Vagina (tissue), 2 donors: ENCODE measurements around the gene DLG2. TPM values are rescaled to one million over a fixed set of nuclear protein-coding genes. Genes with fewer than 3 reads are reported as not detected.

ENCODE experiments used
- DNase-seq, 2 donors: peaks; one replicate each; pipeline ENCODE4 v3.0.0-alpha.2; 2017; ENCODE audit errors: extremely low spot score in 2 of 2
- H3K27ac ChIP-seq: fragments of 200-600 bp; sonication (generic); one replicate; pipeline ENCODE4 v1.5.1; 2019
- H3K27me3 ChIP-seq: fragments of 200-600 bp; sonication (generic); one replicate; pipeline ENCODE4 v1.5.1; 2019
- H3K36me3 ChIP-seq, 2 donors: fragments of 200-600 bp; sonication (generic); one replicate each; pipeline ENCODE4 v1.5.1; 2017 to 2019
- H3K4me1 ChIP-seq: fragments of 200-600 bp; sonication (generic); one replicate; pipeline ENCODE4 v1.5.1; 2019
- H3K4me3 ChIP-seq, 2 donors: fragments of 200-600 bp; sonication (generic); 1 replicate in 1 of 2; 2 replicates in 1 of 2; pipeline ENCODE4 v1.5.1; 2016 to 2019
- H3K9me3 ChIP-seq: fragments of 200-600 bp; sonication (generic); one replicate; pipeline ENCODE4 v1.5.1; 2019
- CTCF ChIP-seq, 3 experiments: fragments of 450-650 bp in 2 of 3; fragments of 200-600 bp in 1 of 3; sonication (generic) in 1 of 3; IDR thresholded peaks; one replicate each; pipeline ENCODE4 v1.5.1; 2017 to 2019; ENCODE audit warnings: antibody characterized with exemption in 3 of 3, mild to moderate bottlenecking in 2 of 3, moderate library complexity in 2 of 3
- POLR2A ChIP-seq, 2 donors: fragments of 450-650 bp; IDR thresholded peaks; one replicate each; pipeline ENCODE4 v1.6.1; 2017; ENCODE audit warnings: antibody characterized with exemption in 2 of 2, mild to moderate bottlenecking in 2 of 2, moderate library complexity in 2 of 2
- POLR2AphosphoS5 ChIP-seq, 2 donors: sonication (generic); formaldehyde crosslinking; IDR thresholded peaks; one replicate each; pipeline ENCODE4 v1.9.0; 2017; ENCODE audit warnings: antibody characterized with exemption in 2 of 2, mild to moderate bottlenecking in 2 of 2, low read depth in 1 of 2; ENCODE audit not compliant: insufficient read depth in 1 of 2
- intact Hi-C: fragments of 100-400 bp; cut with DNase I; formaldehyde crosslinking; loops from one replicate; pipeline ENCODE4 v1.15.1; 2023
- total RNA-seq: library from RNA; depleted of rRNA; stranded (reverse); fragments of >200 nt; gene quantifications from one replicate; pipeline ENCODE4 v1.2.3, GENCODE V29; 2016

Gene DLG2
- total RNA-seq, 1 donor from 2014 or later, result 10.1 TPM

- H3K36me3 ChIP-seq, result no peaks in the 10 kb centered on the region
- no peak overlapping the region for H3K4me3 ChIP-seq
- no peaks in the 10 kb centered on the region for H3K27me3 ChIP-seq
- H3K4me1 ChIP-seq, result no peaks in the 10 kb centered on the region
- no peaks in the 10 kb centered on the region for H3K9me3 ChIP-seq
- no peak for DNase-seq
- TF ChIP-seq CTCF (IDR thresholded peaks at IDR 0.05) (no peak), POLR2A (IDR thresholded peaks at IDR 0.05) (no peak), POLR2AphosphoS5 (IDR thresholded peaks at IDR 0.05; ENCODE audit: insufficient read depth in 1 of 2, low read depth in 1 of 2) (no peak)
- H3K27ac ChIP-seq, result no peak overlapping the region
- intact Hi-C loops, result no loop called here
Measured at GRCh38 chr11:84687433-84687832, 939.7 kb downstream of the DLG2 start.

- Histone ChIP-seq H3K9me3 (no peaks in the 10 kb centered on the region), H3K4me3 (no peak overlapping the region), H3K27ac (no peak overlapping the region), H3K27me3 (no peaks in the 10 kb centered on the region), H3K4me1 (no peaks in the 10 kb centered on the region), H3K36me3 (no peaks in the 10 kb centered on the region)
- TF ChIP-seq POLR2AphosphoS5 (IDR thresholded peaks at IDR 0.05; ENCODE audit: insufficient read depth in 1 of 2, low read depth in 1 of 2), result no peak
- TF ChIP-seq POLR2A (IDR thresholded peaks at IDR 0.05), result no peak
- no peak for TF ChIP-seq CTCF (IDR thresholded peaks at IDR 0.05)
- intact Hi-C loops, result no loop called here
- no peak for DNase-seq
Measured at GRCh38 chr11:84686716-84687115, 940.4 kb downstream of the DLG2 start.

- intact Hi-C loops, result no loop called here
- Histone ChIP-seq H3K9me3 (no peaks in the 10 kb centered on the region), H3K27me3 (no peaks in the 10 kb centered on the region), H3K36me3 (no peaks in the 10 kb centered on the region), H3K4me1 (no peaks in the 10 kb centered on the region), H3K27ac (no peak overlapping the region), H3K4me3 (no peak overlapping the region)
- no peak for DNase-seq
- TF ChIP-seq CTCF (IDR thresholded peaks at IDR 0.05) (no peak), POLR2AphosphoS5 (IDR thresholded peaks at IDR 0.05; ENCODE audit: insufficient read depth in 1 of 2, low read depth in 1 of 2) (no peak), POLR2A (IDR thresholded peaks at IDR 0.05) (no peak)
Measured at GRCh38 chr11:84685976-84686375, 941.2 kb downstream of the DLG2 start.

- intact Hi-C loops, result no loop called here
Measured at GRCh38 chr11:84685149-84685548, 942.0 kb downstream of the DLG2 start.

GRCh38 chr11:84681456-84681855 is 945.7 kb downstream of the DLG2 start:
- H3K4me1 ChIP-seq, result no peaks in the 10 kb centered on the region
- DNase-seq, result no peak
- intact Hi-C loops, result no loop called here
- no peak overlapping the region for H3K4me3 ChIP-seq
- no peaks in the 10 kb centered on the region for H3K27me3 ChIP-seq
- no peak for TF ChIP-seq CTCF (IDR thresholded peaks at IDR 0.05)
- TF ChIP-seq POLR2AphosphoS5 (IDR thresholded peaks at IDR 0.05; ENCODE audit: insufficient read depth in 1 of 2, low read depth in 1 of 2), result no peak
- TF ChIP-seq POLR2A (IDR thresholded peaks at IDR 0.05), result no peak
- no peak overlapping the region for H3K27ac ChIP-seq
- H3K9me3 ChIP-seq, result no peaks in the 10 kb centered on the region
- no peaks in the 10 kb centered on the region for H3K36me3 ChIP-seq

More at GRCh38 chr11:84685149-84685548, 942.0 kb downstream of the DLG2 start:
- H3K9me3 ChIP-seq, result no peaks in the 10 kb centered on the region
- TF ChIP-seq CTCF (IDR thresholded peaks at IDR 0.05), result no peak
- no peak overlapping the region for H3K4me3 ChIP-seq
- no peaks in the 10 kb centered on the region for H3K4me1 ChIP-seq
- H3K36me3 ChIP-seq, result no peaks in the 10 kb centered on the region
- H3K27me3 ChIP-seq, result no peaks in the 10 kb centered on the region
- H3K27ac ChIP-seq, result no peak overlapping the region
- no peak for DNase-seq
